Mesodermal cell (in vitro differentiated cells): ENCODE data around the gene COL8A1.

Experiments used
- H3K27ac ChIP-seq: 2 replicates; pipeline ENCODE4 v1.7.0; 2013; ENCODE audit warnings: mild to moderate bottlenecking, low read depth, low read length, moderate library complexity; ENCODE audit not compliant: severe bottlenecking
- H3K36me3 ChIP-seq: 2 replicates; pipeline ENCODE4 v1.7.1; 2013; ENCODE audit warnings: mild to moderate bottlenecking, low read length, moderate library complexity; ENCODE audit not compliant: control insufficient read depth, insufficient read depth
- H3K4me1 ChIP-seq: one replicate; pipeline ENCODE4 v1.7.1; 2013; ENCODE audit warnings: mild to moderate bottlenecking, low read length; ENCODE audit not compliant: insufficient read depth, control insufficient read depth, poor library complexity, severe bottlenecking
- H3K4me3 ChIP-seq: 2 replicates; pipeline ENCODE4 v1.7.0; 2013; ENCODE audit warnings: low read length, control low read depth, mild to moderate bottlenecking; ENCODE audit not compliant: insufficient read depth, poor library complexity, severe bottlenecking; ENCODE audit errors: extremely low read depth
- H3K9me3 ChIP-seq: 2 replicates; pipeline ENCODE4 v1.7.1; 2013; ENCODE audit warnings: mild to moderate bottlenecking, low read length, moderate library complexity; ENCODE audit not compliant: control insufficient read depth
- WGBS, 2 experiments: methylation state at CpG; one replicate each; pipeline ENCODE4 v1.1.5; 2013; ENCODE audit warnings: missing lambda C conversion rate in 2 of 2; ENCODE audit not compliant: insufficient coverage in 2 of 2; 5-methylcytosine and 5-hydroxymethylcytosine counted together

The COL8A1 gene

GRCh38 chr3:99772671-99773070 lies 134.3 kb downstream of the COL8A1 start:
- no peak overlapping the region for H3K4me3 ChIP-seq
- no peaks in the 10 kb centered on the region for H3K36me3 ChIP-seq
- H3K4me1 ChIP-seq: peaks cover 4% of the 10 kb centered on the region
- H3K9me3 ChIP-seq: no peaks in the 10 kb centered on the region
- H3K27ac ChIP-seq: no peak overlapping the region
- WGBS, 2 experiments: 71% methylated on average over 1 of the region's 1 CpG; no CpG with 5 or more reads in 1 of the 2 experiments

GRCh38 chr3:99774467-99774866 lies 136.1 kb downstream of the COL8A1 start:
- Histone ChIP-seq H3K36me3 (no peaks in the 10 kb centered on the region), H3K4me1 (peaks cover 4% of the 10 kb centered on the region), H3K4me3 (no peak overlapping the region), H3K9me3 (no peaks in the 10 kb centered on the region), H3K27ac (no peak overlapping the region)
- no CpG with 5 or more reads among the region's 2 CpGs for WGBS, 2 experiments

DNA sequence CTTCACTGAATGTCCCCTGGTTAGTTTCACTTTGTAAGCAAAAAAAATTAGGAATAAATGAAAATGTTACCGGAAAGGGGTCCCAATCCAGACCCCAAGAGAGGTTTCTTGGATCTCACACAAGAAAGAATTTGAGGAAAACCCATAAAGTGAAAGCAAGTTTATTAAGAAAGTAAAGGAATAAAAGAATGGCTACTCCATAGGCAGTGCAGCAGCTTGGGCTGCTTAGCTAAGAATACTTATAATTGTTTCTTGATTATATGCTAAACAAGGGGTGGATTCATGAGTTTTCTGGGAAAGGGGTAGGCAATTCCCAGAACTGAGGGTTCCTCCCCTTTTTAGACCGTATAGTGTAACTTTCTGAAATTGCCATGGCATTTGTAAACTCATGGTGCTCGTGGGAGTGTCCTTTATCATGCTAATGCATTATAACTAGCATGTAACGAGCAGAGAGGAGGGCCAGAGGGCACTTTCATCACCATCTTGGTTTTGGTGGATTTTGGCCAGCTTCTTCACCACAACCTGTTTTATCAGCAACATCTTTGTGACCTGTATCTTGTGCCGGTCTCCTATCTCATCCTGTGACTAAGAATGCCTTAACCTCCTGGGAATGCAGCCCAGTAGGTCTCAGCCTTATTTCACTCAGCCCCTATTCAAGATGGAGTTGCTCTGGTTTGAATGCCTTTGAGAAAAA lies 138.3 kb downstream of the COL8A1 start:
- WGBS, 2 experiments: 87 to 89% methylated on average over 3 of the region's 5 CpGs
- peaks cover 4% of the 10 kb centered on the region for H3K4me1 ChIP-seq
- H3K9me3 ChIP-seq: no peaks in the 10 kb centered on the region
- H3K4me3 ChIP-seq: no peak overlapping the region
- no peaks in the 10 kb centered on the region for H3K36me3 ChIP-seq
- H3K27ac ChIP-seq: no peak overlapping the region

DNA sequence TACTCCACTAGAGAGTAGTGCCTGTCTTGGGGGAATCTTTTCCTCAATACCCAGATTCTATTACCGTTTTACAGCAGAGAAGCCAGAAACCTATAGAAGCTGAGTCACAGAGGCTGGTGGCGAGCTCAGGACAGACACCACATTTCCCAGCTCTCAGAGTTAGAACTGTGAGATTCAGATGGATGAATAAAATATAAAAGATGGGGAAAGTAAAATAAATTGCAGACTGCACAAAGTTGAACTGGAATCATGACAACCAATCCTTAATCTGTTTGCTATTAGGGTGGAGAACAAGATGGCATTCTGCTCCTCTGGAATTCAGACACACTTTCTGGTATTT lies 138.8 kb downstream of the COL8A1 start:
- 100% methylated on average over 2 of the region's 2 CpGs; no CpG with 5 or more reads in 1 of the 2 experiments for WGBS, 2 experiments

GRCh38 chr3:99777708-99778107 lies 139.3 kb downstream of the COL8A1 start:
- Histone ChIP-seq H3K27ac (no peak overlapping the region), H3K36me3 (no peaks in the 10 kb centered on the region)
- no CpG with 5 or more reads among the region's 2 CpGs for whole genome bisulfite sequencing, 2 experiments

More for the DNA sequence above, 138.8 kb downstream of the COL8A1 start:
- Histone ChIP-seq H3K27ac (no peak overlapping the region), H3K4me3 (no peak overlapping the region), H3K9me3 (no peaks in the 10 kb centered on the region), H3K36me3 (no peaks in the 10 kb centered on the region), H3K4me1 (peaks cover 4% of the 10 kb centered on the region)

GRCh38 chr3:99780749-99781148 lies 142.4 kb downstream of the COL8A1 start:
- peaks cover 4% of the 10 kb centered on the region for H3K4me1 ChIP-seq
- WGBS, 2 experiments: 72 to 83% methylated on average over 1 to 2 of the region's 3 CpGs
- H3K4me3 ChIP-seq: no peak overlapping the region
- H3K36me3 ChIP-seq: no peaks in the 10 kb centered on the region
- no peaks in the 10 kb centered on the region for H3K9me3 ChIP-seq
- H3K27ac ChIP-seq: no peak overlapping the region

More at GRCh38 chr3:99777708-99778107, 139.3 kb downstream of the COL8A1 start:
- peaks cover 4% of the 10 kb centered on the region for H3K4me1 ChIP-seq
- H3K9me3 ChIP-seq: no peaks in the 10 kb centered on the region
- H3K4me3 ChIP-seq: no peak overlapping the region

DNA sequence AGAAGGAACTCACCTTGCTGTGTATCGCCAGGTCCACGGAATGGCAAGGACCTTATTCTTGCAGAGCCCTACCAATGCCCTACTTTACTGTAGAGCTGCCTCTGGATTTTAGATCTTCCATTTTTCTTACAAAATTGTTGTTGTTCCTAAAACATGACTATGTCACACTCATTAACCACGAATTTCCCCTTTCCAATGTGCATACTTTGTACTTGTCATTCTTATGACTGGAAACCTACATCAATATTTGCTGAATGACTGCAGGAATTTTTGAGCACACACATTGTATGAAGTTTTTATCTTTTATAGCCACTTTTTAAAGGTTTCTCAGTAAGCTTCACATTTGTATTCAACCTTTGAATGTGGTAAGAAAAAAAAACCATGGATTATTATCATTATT lies 143.4 kb downstream of the COL8A1 start:
- Histone ChIP-seq H3K9me3 (no peaks in the 10 kb centered on the region), H3K36me3 (no peaks in the 10 kb centered on the region), H3K4me3 (no peak overlapping the region), H3K4me1 (peaks cover 2% of the 10 kb centered on the region), H3K27ac (no peak overlapping the region)
- 94 to 100% methylated on average over 2 of the region's 3 CpGs for WGBS, 2 experiments

DNA sequence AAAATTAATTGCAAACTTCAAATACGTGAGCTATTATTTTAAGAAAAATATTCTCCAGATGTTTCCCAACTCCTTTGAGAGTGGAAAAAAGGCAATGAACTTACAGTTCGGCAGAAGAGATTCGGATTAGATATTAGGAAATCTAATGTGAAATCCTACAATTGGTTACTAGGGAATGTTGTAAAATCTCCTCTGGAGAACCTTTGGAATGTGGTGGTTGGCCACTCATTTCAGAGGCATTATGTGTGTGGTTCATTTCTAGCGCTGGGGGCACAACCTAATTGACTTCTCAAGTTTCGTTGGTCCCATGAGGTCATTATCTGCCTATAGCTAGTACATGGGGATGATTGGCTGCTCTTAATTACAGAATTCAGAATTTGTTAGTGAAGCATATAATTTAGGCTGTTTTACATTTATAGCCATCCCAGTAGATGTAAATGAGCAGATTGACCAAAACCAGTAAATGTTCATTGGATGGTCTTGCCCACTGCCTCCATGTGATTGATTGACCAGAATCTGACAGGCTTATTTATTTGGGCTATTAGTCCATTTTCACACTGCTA lies 144.7 kb downstream of the COL8A1 start:
- Histone ChIP-seq H3K36me3 (no peaks in the 10 kb centered on the region), H3K4me1 (no peaks in the 10 kb centered on the region), H3K4me3 (no peak overlapping the region), H3K9me3 (no peaks in the 10 kb centered on the region), H3K27ac (no peak overlapping the region)
- 77 to 97% methylated on average over 2 to 4 of the region's 5 CpGs for WGBS, 2 experiments

DNA sequence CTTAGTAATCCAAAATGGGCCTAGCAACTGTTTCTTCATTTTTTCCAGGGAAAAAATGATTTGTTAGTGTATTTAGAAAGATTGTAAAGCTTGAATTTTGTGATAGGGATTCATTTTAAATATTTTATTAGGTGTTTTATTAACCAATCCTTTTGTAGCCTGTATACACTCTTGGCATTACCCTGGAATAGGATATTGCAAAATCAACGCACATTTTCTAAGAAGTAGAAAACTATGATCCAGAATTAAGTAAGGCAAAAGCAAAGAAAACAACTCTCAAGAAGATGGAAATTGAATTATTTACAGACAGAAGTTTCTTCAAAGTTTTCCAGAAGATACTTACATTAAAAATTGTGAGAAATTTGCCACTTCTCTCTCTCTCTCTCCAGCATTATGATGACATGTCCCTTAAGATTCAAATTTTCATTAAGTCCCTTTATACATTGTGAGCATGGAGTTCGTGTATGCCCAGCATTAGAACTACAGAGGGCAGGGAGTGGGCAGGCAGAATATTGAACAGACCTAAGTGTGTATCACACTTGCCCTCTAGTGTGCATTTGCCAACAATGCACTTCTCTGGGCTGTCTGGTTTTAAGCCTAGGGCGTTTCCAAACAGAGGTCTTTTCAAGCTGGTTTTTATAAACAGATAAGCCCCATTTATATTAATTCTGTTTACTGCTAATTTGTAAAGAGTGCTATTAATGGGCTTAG lies 150.8 kb downstream of the COL8A1 start:
- no peaks in the 10 kb centered on the region for H3K4me1 ChIP-seq
- no peak overlapping the region for H3K27ac ChIP-seq
- H3K9me3 ChIP-seq: no peaks in the 10 kb centered on the region
- 10% methylated on average over 1 of the region's 3 CpGs; no CpG with 5 or more reads in 1 of the 2 experiments for WGBS, 2 experiments
- H3K36me3 ChIP-seq: no peaks in the 10 kb centered on the region
- H3K4me3 ChIP-seq: no peak overlapping the region

GRCh38 chr3:99794485-99794884 lies 156.1 kb downstream of the COL8A1 start:
- Histone ChIP-seq H3K4me1 (no peaks in the 10 kb centered on the region), H3K36me3 (no peaks in the 10 kb centered on the region), H3K27ac (no peak overlapping the region), H3K4me3 (no peak overlapping the region), H3K9me3 (no peaks in the 10 kb centered on the region)
- WGBS, 2 experiments: 88 to 90% methylated on average over 8 of the region's 8 CpGs

DNA sequence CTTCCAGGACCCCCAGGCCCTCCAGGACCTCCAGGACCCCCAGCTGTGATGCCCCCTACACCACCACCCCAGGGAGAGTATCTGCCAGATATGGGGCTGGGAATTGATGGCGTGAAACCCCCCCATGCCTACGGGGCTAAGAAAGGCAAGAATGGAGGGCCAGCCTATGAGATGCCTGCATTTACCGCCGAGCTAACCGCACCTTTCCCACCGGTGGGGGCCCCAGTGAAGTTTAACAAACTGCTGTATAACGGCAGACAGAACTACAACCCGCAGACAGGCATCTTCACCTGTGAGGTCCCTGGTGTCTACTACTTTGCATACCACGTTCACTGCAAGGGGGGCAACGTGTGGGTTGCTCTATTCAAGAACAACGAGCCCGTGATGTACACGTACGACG lies 157.2 kb downstream of the COL8A1 start:
- no peak overlapping the region for H3K27ac ChIP-seq
- H3K36me3 ChIP-seq: no peaks in the 10 kb centered on the region
- no peaks in the 10 kb centered on the region for H3K4me1 ChIP-seq
- H3K9me3 ChIP-seq: no peaks in the 10 kb centered on the region
- H3K4me3 ChIP-seq: no peak overlapping the region
- WGBS, 2 experiments: 91 to 93% methylated on average over 15 of the region's 15 CpGs
